OCI-LY1 (cell line): ENCODE results near the gene SPATA7.

Source experiments
- H2AFZ ChIP-seq: fragments of 200-600 bp; sonication (generic), shearing (Covaris generic); 2 replicates; pipeline ENCODE4 v1.6.0; 2014; ENCODE audit warnings: antibody characterized with exemption, mild to moderate bottlenecking, low read length
- H3F3A ChIP-seq: fragments of 200-600 bp; sonication (generic), shearing (Covaris generic); 2 replicates; pipeline ENCODE4 v1.6.0; 2014; ENCODE audit warnings: mild to moderate bottlenecking, antibody characterized with exemption, low read length, moderate library complexity; ENCODE audit not compliant: insufficient read depth
- H3K27ac ChIP-seq: fragments of 200-600 bp; sonication (generic); 2 replicates; pipeline ENCODE4 v1.5.1; 2014; ENCODE audit warnings: low read length, mixed run types, mild to moderate bottlenecking, low read depth; ENCODE audit not compliant: poor library complexity, severe bottlenecking
- H3K27me3 ChIP-seq: fragments of 200-600 bp; sonication (generic); 2 replicates; pipeline ENCODE4 v1.6.0; 2014; ENCODE audit warnings: antibody characterized with exemption, mild to moderate bottlenecking, low read length, moderate library complexity; ENCODE audit not compliant: insufficient read depth
- H3K36me3 ChIP-seq: fragments of 200-600 bp; sonication (generic); 2 replicates; pipeline ENCODE4 v1.6.1; 2014; ENCODE audit warnings: mild to moderate bottlenecking, antibody characterized with exemption, low read length, moderate library complexity, mixed read lengths; ENCODE audit not compliant: insufficient read depth
- H3K4me1 ChIP-seq: fragments of 200-600 bp; sonication (generic); 2 replicates; pipeline ENCODE4 v1.5.1; 2014; ENCODE audit warnings: mild to moderate bottlenecking, low read length, moderate library complexity; ENCODE audit not compliant: insufficient read depth, severe bottlenecking
- H3K4me2 ChIP-seq: fragments of 200-600 bp; sonication (generic), shearing (Covaris generic); 2 replicates; pipeline ENCODE4 v1.6.1; 2014; ENCODE audit warnings: low read length
- H3K4me3 ChIP-seq: fragments of 200-600 bp; sonication (generic); 2 replicates; pipeline ENCODE4 v1.5.1; 2014; ENCODE audit warnings: low read length, low read depth, mild to moderate bottlenecking, mixed read lengths; ENCODE audit not compliant: poor library complexity, severe bottlenecking
- H3K79me2 ChIP-seq: fragments of 200-600 bp; shearing (Covaris generic); 2 replicates; pipeline ENCODE4 v1.6.1; 2016; ENCODE audit warnings: mixed run types, low read length, mixed read lengths; ENCODE audit not compliant: insufficient read depth
- H3K9ac ChIP-seq: fragments of 200-600 bp; sonication (generic), shearing (Covaris generic); 2 replicates; pipeline ENCODE4 v1.6.1; 2014; ENCODE audit warnings: mild to moderate bottlenecking, low read length, mixed read lengths
- H3K9me2 ChIP-seq: fragments of 200-600 bp; sonication (generic), shearing (Covaris generic); 2 replicates; pipeline ENCODE4 v1.6.1; 2014; ENCODE audit warnings: low read depth, mild to moderate bottlenecking, low read length, mixed read lengths
- H3K9me3 ChIP-seq: fragments of 200-600 bp; shearing (Covaris generic); 2 replicates; pipeline ENCODE4 v1.6.1; 2014; ENCODE audit warnings: low read length, mixed read lengths
- H4K20me1 ChIP-seq: fragments of 200-600 bp; sonication (generic), shearing (Covaris generic); 2 replicates; pipeline ENCODE4 v1.6.0; 2016; ENCODE audit warnings: mild to moderate bottlenecking, low read length; ENCODE audit not compliant: insufficient read depth
- EZH2 ChIP-seq: fragments of 200-600 bp; sonication (generic), shearing (Covaris generic); IDR thresholded peaks from 2 replicates; pipeline ENCODE4 v1.8.0; 2017; ENCODE audit warnings: borderline replicate concordance, mixed run types, mild to moderate bottlenecking, antibody characterized with exemption, low read length, moderate library complexity, mixed read lengths
- TF ChIP-seq, protein P1 (sequence below): fragments of 200-600 bp; sonication (generic), shearing (Covaris generic); IDR thresholded peaks from 2 replicates; pipeline ENCODE4 v1.5.1; 2017; ENCODE audit warnings: mild to moderate bottlenecking, antibody characterized with exemption, low read length, moderate library complexity, mixed read lengths

Gene SPATA7

DNA sequence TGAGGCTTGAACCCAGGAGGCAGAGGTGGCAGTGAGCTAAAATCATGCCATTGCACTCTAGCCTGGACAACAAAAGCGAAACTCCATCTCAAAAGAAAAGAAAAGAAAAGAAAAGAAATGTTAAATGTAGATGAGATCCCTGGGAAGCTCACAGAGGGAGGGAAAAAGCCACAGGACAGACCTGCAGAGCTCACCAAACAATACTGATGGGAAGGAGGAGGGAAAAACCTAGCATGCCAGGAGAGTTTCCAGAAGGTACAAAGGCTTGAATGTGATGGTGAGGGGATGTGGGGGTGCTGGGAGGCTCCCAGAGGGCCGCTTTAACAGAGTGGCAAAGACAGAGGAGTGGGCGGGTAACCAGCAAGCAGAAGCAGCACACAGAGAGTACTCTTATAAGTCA, 97.1 kb downstream of the SPATA7 start:
- TF ChIP-seq, protein P1, sequence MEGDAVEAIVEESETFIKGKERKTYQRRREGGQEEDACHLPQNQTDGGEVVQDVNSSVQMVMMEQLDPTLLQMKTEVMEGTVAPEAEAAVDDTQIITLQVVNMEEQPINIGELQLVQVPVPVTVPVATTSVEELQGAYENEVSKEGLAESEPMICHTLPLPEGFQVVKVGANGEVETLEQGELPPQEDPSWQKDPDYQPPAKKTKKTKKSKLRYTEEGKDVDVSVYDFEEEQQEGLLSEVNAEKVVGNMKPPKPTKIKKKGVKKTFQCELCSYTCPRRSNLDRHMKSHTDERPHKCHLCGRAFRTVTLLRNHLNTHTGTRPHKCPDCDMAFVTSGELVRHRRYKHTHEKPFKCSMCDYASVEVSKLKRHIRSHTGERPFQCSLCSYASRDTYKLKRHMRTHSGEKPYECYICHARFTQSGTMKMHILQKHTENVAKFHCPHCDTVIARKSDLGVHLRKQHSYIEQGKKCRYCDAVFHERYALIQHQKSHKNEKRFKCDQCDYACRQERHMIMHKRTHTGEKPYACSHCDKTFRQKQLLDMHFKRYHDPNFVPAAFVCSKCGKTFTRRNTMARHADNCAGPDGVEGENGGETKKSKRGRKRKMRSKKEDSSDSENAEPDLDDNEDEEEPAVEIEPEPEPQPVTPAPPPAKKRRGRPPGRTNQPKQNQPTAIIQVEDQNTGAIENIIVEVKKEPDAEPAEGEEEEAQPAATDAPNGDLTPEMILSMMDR: no peak
- no peak for TF ChIP-seq EZH2
- H3K36me3 ChIP-seq: no peaks in the 10 kb centered on the region
- H3K9ac ChIP-seq: no peak overlapping the region
- H3K9me2 ChIP-seq: no peaks in the 10 kb centered on the region
- H3K27ac ChIP-seq: no peak overlapping the region
- no peaks in the 10 kb centered on the region for H3K4me1 ChIP-seq
- H3K9me3 ChIP-seq: no peaks in the 10 kb centered on the region
- H3K79me2 ChIP-seq: no peaks in the 10 kb centered on the region
- no peak overlapping the region for H3K4me3 ChIP-seq
- no peaks in the 10 kb centered on the region for H3K27me3 ChIP-seq
- no peak overlapping the region for H3K4me2 ChIP-seq
- no peaks in the 10 kb centered on the region for H4K20me1 ChIP-seq
- no peak overlapping the region for H2AFZ ChIP-seq
- no peaks in the 10 kb centered on the region for H3F3A ChIP-seq
